Ramos (cell line): ENCODE data around the gene GRIA1.
"Not testable (repeated sequence)": the region's sequence is repeated elsewhere in the genome, so short reads cannot be mapped to it uniquely, and the experiment has no call there.

Experiments used
- in situ Hi-C: fragments of 300-500 bp; cut with MboI; formaldehyde crosslinking; loops from one replicate; pipeline ENCODE4 v1.14.3; 2022; ENCODE audit warnings: low sequenced_read_pairs; ENCODE audit not compliant: unreplicated experiment

Gene GRIA1

DNA sequence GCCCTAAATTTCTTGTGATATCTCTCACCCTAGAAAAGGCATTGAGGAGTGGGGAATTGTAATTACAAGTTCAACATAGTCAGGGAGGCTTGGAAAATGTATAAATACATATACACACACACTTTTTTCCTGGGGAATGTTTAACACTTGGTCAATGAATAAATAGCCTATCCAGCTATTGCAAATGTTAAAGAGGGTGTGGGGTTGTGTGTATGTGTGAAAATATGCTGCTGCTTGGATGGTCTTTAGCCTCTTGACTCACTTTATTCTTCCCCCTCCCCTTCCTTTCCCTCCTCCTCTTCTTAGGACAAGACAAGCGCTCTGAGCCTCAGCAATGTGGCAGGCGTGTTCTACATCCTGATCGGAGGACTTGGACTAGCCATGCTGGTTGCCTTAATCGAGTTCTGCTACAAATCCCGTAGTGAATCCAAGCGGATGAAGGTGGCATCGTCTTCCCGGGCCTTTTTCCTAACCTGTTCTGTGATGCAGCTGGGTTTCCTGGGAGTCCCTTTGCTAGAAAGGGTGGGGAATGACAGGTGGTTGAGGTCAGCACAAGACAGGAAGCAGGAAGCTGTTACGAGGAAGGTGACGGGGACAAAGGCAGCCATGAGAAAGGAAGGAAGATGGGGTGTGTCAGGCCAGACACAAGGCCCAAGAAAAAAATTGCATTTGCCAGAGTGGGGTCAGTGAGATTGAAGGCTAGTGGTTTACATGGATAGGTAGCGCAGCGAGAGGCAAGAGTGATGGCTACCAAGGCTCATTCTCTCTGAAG lies 311.8 kb downstream of the GRIA1 start:
- in situ Hi-C loops, result no loop called here

DNA sequence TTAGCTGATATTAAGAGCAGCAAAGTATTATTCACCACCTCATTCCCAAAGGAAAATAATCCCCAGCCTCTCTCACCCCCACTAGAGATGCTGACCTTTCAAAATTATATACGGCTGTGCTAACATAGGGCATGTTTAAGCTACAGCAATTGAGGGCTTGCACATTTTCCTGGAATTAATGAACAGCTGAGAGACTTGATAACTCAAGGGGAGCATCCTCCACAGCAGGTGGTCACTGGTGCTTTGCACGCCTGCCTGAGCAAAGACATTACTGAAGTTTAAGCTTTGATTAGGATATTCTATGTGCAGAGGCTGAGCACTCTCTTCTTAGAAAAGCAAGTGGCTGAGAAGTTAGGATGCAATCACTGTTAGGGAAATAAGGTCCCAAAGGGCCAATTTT lies 317.3 kb downstream of the GRIA1 start:
- in situ Hi-C loops, result no loop called here

DNA sequence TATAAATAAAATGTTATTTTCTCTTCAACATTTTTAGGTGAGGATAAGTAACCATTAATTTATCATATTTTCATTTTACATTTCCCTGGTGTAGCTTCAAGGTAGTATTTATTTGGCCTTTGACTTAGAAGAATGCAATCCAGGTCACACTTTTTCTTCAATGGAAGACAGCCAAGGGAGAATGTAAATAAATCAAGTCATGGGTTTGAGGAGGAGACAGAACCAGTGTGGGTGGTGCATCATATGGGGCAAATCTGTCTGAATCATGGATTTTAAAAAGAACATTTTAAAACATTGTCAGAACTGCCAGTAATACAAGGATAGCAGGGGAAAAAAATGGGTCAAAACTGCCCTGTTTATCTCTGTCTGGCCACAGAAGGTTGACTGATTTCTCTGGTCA lies 318.7 kb downstream of the GRIA1 start:
- in situ Hi-C loops, result no loop called here

DNA sequence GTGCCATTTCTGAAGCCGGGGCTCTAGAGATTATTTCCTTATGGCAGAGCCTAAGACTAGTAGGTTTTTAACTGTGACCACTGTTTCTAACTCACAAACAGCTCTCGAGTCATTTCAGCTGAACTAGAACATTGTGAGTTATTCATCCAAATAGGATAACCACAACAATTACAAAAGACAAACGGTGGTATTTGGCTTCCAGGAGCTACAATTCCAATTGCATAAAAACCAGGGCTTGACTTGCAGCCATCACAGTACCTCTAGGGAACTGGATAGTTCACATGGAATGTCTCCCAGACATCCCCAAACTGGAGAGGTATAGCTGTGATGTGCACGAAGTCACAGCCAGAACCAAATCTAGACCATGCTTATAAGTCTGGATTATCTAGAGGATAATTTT lies 323.4 kb downstream of the GRIA1 start:
- in situ Hi-C loops, result no loop called here

DNA sequence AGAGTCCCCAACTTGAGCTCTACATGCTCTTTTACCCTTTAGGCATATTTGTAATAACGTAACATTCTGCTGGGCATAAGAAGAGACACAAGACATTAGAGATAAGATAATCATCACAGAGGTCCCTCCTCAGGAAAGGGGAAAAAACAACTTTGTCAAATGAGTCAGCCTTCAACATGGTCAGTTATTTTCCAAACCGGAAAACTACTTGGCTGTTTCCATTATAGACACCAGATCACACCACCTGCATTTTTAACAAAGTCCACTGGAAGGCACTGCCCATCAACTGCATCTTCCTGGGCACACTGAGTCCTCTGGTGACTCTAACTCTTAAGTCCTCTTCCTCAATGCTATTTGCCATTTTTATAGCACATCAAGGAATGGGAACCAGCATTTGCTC lies 326.4 kb downstream of the GRIA1 start:
- in situ Hi-C loops, result no loop called here

DNA sequence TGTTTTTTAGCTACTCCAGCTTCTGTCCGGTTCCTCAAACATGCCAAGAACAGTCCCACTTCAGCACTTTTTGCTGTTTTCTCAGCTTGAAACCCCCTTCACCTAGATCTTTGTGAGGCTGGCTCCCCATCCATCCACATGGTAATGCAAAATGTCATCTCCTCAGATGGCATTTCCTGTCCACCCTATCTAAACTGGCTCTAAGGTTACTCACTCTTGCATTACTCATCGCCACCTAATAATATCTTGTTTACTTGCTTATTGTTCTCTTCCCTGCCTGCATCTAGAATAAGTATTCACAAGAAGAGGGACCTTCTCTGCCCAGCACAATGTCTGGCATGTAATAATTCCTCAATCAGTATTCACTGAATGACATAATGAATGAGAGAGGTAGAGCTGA lies 328.2 kb downstream of the GRIA1 start:
- in situ Hi-C loops, result no loop called here

DNA sequence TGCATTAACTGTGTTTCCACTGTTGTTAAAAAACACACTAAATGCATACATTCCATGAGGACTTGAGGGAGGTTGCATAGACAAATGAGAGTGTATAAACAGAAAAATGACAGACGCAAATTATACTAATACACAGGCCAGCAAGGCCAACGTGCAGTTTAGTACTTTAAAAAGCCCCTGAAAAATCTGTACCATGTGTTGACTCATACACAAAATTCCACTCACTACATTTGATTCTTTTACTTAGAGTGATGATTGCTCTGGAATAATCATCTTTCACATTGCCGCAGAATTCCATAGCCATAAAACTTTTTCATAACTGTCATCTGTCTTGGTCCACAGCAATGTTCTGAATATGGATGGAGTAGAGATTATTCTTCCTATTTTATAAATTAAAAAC lies 332.6 kb downstream of the GRIA1 start:
- in situ Hi-C loops, result no loop called here

DNA sequence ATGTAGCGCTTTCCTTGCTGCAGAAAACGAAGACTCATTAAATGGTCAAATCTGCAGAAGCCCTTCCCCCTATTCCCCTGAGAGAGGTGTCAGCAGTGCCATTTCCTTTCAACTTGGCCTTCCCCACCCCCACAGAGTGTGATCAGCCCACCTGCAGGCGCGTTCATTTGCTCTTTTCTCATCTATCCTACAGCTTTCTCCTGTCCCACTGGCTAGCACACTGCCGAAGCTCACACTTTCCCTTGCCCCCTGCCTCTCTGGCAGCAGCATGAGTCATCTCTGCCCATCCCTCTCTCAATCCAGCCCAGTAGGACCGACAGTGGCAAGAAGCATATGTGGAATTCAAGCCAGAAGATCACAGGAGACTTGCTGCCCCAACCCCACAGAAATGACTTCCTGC lies 334.4 kb downstream of the GRIA1 start:
- in situ Hi-C loops, result no loop called here

DNA sequence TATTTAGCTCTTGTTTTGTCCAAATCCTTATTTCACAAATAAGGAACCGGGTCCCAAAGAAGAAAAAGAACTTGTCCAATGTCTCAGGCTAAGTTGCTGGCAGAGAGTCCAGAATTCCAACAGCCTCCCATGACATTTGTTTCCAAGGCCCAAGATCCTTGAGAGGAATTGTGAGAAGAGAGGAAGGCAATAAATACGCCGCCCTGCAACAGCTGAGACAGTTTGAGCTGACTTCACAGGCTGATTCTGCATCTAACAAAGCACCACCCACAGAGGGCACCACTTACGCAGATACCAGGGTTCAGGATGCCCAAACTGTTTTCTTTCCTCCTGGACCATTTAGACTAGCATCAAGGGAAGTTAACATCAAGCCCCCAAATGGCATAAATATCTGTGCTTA lies 336.9 kb downstream of the GRIA1 start:
- in situ Hi-C loops, result no loop called here

DNA sequence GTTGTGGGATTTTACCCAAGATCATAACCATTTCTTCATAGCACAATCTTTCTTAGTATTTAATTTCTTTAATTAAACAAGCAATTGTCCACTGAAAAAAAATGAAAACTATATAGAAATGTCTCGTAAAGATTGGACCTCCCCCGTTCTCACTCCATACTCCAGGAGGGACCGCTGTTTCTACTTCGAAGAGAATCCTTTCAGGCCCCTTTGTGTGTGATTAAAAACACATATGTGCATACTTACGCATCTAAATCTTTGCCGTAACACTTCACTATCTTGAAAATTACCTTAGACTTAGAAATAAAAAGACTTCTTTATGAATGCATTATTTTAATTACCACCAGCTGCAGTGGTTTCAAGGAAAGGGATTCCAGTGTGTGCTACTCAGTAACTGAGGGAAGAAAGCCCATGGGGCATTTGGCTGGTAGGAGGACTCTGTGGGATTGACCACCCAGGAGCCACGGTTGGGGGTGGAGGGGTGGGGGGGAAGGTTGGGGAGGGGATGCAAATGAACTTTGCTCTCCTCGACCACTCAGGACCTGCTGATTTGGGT lies 339.1 kb downstream of the GRIA1 start:
- in situ Hi-C loops, result no loop called here

DNA sequence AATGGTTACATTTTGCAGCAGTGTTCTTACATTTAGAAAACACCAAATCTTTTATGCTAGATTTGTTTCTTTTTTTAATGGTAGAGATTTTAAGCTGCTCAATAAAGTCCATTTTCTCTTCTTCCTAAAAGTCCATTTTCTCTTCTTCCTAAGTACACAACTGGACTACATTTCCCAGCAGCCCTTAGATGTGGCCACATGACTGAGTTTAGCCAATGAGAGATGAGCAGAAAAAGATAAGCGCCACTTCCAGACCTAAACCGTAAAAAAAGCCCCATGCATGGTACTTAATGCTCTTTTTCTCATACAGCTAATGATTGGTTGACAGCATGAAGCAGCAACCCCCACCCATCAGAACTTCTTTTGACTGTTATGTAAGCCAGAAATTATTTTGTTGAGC lies 341.5 kb downstream of the GRIA1 start:
- in situ Hi-C loops, result no loop called here

DNA sequence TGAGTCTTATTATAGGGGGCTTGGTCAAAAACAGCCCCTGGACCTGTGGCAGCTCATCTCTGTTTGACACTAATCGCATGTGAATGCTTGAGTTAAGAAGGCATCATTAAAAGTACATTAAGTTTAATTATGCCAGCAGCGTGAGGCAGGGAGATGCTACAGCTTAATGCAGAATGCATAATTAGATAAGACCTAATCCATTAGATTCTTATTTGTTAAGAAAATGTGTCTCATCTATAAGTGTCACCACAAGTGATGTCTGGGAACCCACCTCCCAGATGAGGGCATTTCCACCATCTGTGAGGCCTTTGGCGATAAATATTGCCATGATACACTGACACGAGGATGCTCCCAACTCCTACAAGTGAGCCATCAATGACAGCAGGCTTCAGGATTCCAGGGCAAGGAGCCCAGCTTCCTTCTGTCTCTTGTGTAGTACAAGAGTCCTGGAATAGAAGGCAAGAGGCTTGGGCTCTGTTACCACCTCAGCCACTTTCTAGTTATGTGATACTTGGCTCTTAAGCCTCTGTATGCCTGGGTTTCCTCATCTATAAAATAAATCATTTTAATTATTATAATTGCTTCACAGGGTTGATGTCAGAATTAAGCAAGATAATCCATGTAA lies 345.5 kb downstream of the GRIA1 start:
- in situ Hi-C loops, result no loop called here

DNA sequence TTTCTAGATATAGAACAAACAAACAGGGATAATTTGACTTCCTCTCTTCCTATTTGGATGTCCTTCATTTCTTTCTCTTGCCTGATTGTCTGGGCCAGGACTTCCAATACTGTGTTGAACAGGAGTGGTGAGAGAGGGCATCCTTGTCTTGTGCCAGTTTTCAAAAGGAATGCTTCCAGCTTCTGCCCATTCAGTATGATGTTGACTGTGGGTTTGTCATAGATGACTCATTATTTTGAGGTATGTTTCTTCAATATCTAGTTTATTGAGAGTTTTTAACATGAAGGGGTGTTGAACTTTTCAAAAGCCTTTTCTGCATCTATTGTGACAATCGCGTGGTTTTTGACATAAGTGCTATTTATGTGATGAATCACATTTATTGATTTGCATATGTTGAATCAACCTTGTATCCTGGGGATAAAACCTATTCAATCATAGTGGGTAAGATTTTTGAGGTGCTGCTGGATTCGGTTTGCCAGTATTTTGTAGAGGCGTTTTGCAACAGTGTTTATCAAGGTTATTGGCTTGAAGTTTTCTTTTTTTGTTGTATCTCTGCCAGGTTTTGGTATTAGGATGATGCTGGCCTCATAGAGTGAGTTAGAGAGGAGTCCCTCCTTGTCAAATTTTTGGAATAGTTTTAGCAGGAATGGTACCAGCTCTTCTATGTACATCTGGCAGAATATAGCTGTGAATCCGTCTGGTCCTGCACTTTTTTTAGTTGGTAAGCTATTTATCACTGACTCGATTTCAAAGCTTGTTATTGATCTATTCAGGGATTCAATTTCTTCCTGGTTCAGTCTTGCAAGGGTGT lies 359.0 kb downstream of the GRIA1 start:
- in situ Hi-C loops, result not testable (repeated sequence)

DNA sequence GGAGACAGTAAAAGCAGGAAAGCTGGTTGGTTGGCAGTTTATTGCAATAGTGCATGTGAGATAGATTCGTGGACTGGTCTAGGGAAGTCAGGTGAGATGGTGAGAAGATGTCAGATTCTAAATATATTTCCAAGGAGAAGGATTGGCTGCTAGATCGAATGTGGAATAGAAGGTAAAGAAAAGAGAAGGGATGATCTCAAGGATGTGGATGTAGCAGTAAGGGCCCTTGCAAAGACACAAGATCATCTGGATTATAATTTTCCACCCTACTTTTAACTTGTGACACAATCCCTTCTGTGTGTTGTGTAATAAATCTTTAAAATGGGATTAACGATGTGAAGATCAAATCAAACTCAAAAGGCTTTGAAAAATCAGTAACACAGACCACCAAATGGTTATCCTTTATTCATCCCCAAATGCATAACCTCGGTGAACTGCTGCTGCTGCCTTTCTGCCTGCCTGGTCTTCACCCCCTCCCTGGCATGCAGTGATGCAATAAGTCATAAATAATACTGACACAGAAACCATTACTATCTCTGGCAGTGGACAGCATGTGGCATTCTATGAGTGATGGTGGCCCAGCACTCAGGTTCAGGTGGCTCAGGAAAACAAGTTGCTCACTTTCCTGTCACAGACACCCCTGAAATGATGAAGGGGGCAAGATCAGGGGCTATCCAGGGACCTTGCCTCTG lies 369.9 kb downstream of the GRIA1 start:
- in situ Hi-C loops, result no loop called here

DNA sequence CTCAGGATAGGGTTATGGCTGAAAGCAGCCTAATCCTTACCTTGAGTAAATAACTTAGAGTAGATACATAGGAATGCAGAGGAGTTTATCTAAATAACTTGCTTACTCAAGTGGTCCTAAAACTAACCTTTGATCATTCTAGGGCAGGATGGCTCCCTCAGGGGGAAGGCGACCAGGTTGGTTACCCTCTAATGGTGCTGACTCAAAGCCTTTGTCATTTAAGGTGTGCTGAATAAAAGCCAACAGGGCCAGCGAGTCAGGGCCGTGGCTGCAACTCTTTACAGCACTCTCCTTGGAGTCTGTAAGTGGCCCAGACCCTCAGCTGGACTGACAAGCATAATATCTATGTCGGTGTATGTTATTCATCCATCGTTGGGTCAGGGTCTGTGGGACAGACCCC lies 372.4 kb downstream of the GRIA1 start:
- in situ Hi-C loops, result not testable (repeated sequence)
